Trophoblast cell (in vitro differentiated cells and primary cell): Measurements from ENCODE around the gene AGBL5.

Experiments used
- DNase-seq, 2 donors: peaks; one replicate each; pipeline ENCODE4 v3.0.0-alpha.2; 2016
- H2AFZ ChIP-seq: 2 replicates; pipeline ENCODE4 v1.6.1; 2013; ENCODE audit warnings: low read length, moderate library complexity, mild to moderate bottlenecking; ENCODE audit not compliant: insufficient read depth, poor library complexity
- H2AK5ac ChIP-seq: 2 replicates; pipeline ENCODE4 v1.6.1; 2013; ENCODE audit warnings: mild to moderate bottlenecking, low read length
- H2BK120ac ChIP-seq: 2 replicates; pipeline ENCODE4 v1.6.1; 2013; ENCODE audit warnings: low read length, mild to moderate bottlenecking, moderate library complexity; ENCODE audit not compliant: insufficient read depth, poor library complexity
- H2BK12ac ChIP-seq: 2 replicates; pipeline ENCODE4 v1.6.1; 2013; ENCODE audit warnings: mild to moderate bottlenecking, low read length, moderate library complexity
- H2BK5ac ChIP-seq: 2 replicates; pipeline ENCODE4 v1.6.1; 2013; ENCODE audit warnings: low read length, low read depth, moderate library complexity, mild to moderate bottlenecking; ENCODE audit not compliant: poor library complexity
- H3K14ac ChIP-seq: 2 replicates; pipeline ENCODE4 v1.6.1; 2013; ENCODE audit warnings: mild to moderate bottlenecking, low read length
- H3K18ac ChIP-seq: 2 replicates; pipeline ENCODE4 v1.6.1; 2013; ENCODE audit warnings: mild to moderate bottlenecking, low read length
- H3K23ac ChIP-seq: 2 replicates; pipeline ENCODE4 v1.6.1; 2013; ENCODE audit warnings: low read length
- H3K27ac ChIP-seq: 2 replicates; pipeline ENCODE4 v1.5.1; 2013; ENCODE audit warnings: low read depth, mild to moderate bottlenecking, inconsistent platforms, low read length, moderate library complexity
- H3K27me3 ChIP-seq: 2 replicates; pipeline ENCODE4 v1.6.1; 2013; ENCODE audit warnings: inconsistent platforms, mild to moderate bottlenecking, low read length, moderate library complexity; ENCODE audit not compliant: insufficient read depth
- H3K36me3 ChIP-seq, 2 experiments: 1 replicate in 1 of 2; 2 replicates in 1 of 2; pipeline ENCODE4 v1.6.1; 2013; ENCODE audit warnings: low read length in 2 of 2, mild to moderate bottlenecking in 2 of 2, moderate library complexity in 1 of 2; ENCODE audit not compliant: insufficient read depth in 2 of 2, control insufficient read depth in 1 of 2
- H3K4ac ChIP-seq: 2 replicates; pipeline ENCODE4 v1.6.1; 2013; ENCODE audit warnings: low read depth, mild to moderate bottlenecking, low read length, moderate library complexity
- H3K4me1 ChIP-seq, 2 experiments: 1 replicate in 1 of 2; 2 replicates in 1 of 2; pipeline ENCODE4 v1.6.1; 2013; ENCODE audit warnings: low read length in 2 of 2, mild to moderate bottlenecking in 2 of 2, moderate library complexity in 1 of 2; ENCODE audit not compliant: insufficient read depth in 2 of 2, control insufficient read depth in 1 of 2
- H3K4me2 ChIP-seq: 2 replicates; pipeline ENCODE4 v1.6.1; 2013; ENCODE audit warnings: inconsistent platforms, mild to moderate bottlenecking, low read length, moderate library complexity
- H3K4me3 ChIP-seq: 2 replicates; pipeline ENCODE4 v1.5.1; 2013; ENCODE audit warnings: mild to moderate bottlenecking, low read depth, low read length, inconsistent platforms
- H3K79me1 ChIP-seq: one replicate; pipeline ENCODE4 v1.6.1; 2013; ENCODE audit warnings: low read length
- H3K79me2 ChIP-seq: 2 replicates; pipeline ENCODE4 v1.6.1; 2013; ENCODE audit warnings: low read length, mild to moderate bottlenecking; ENCODE audit not compliant: control insufficient read depth, insufficient read depth, poor library complexity
- H3K9ac ChIP-seq: 2 replicates; pipeline ENCODE4 v1.6.1; 2013; ENCODE audit warnings: mild to moderate bottlenecking, low read length
- H3K9me3 ChIP-seq: 2 replicates; pipeline ENCODE4 v1.6.1; 2013; ENCODE audit warnings: low read depth, mild to moderate bottlenecking, control low read depth, inconsistent platforms, low read length; ENCODE audit not compliant: insufficient read depth
- H4K12ac ChIP-seq: 2 replicates; pipeline ENCODE4 v1.6.1; 2013; ENCODE audit warnings: low read depth, mild to moderate bottlenecking, low read length, moderate library complexity
- H4K8ac ChIP-seq: 2 replicates; pipeline ENCODE4 v1.6.1; 2013; ENCODE audit warnings: low read depth, mild to moderate bottlenecking, low read length, moderate library complexity
- H4K91ac ChIP-seq: one replicate; pipeline ENCODE4 v1.6.1; 2013; ENCODE audit warnings: low read depth, mild to moderate bottlenecking, low read length, moderate library complexity
- WGBS: extraction: QIAGEN DNeasy Blood & Tissue Kit; methylation state at CpG from one replicate; pipeline ENCODE4 v1.1.7; 2013; ENCODE audit warnings: missing lambda C conversion rate; ENCODE audit not compliant: insufficient read length, insufficient coverage; ENCODE audit errors: extremely low coverage; 5-methylcytosine and 5-hydroxymethylcytosine counted together

The AGBL5 gene

DNA sequence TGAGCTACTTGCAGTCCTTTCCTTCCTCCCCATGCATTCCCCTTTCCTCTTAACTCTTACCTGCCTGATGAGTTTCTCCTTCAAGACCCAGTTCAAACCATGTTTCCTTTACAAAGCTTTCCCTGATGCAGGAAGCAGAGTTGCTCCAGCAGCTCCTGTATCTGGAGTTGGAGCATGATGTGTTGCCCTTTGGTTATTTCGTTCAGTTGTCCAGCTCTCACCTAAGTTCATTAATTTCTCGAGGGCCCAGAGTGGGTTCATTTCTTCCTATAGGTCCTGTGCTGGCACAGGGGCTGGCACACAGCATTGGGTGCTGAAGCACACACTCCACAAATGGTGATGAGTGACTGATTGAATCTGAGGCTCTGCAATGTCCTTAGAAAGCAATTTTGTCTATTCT lies 41.8 kb upstream of the AGBL5 start:
- no CpG with 5 or more reads among the region's 2 CpGs for WGBS

DNA sequence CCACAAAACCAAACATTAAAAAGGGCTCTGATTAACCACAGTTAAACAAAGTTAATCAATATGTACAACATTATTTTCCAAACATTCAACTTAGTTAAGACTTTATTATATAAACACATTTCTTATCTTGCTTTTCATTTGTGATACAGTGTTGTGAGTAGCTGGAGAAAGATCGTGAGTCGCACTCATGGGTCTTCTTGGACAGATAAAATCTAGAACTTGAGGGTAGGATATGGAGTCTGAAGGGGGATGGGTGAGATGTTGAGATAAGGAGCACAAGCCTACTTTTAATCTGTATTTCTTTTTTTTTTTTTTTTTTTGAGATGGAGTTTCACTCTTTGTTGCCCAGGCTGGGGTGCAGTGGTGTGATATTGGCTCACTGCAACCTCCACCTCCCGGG lies 41.3 kb upstream of the AGBL5 start:
- no peak overlapping the region for H3K4ac ChIP-seq

More for the DNA sequence above, 41.8 kb upstream of the AGBL5 start:
- Histone ChIP-seq H3K9ac (no peak overlapping the region), H3K36me3 (peaks cover 0 to 2% of the 10 kb centered on the region in 2 experiments), H3K79me1 (no peaks in the 10 kb centered on the region), H3K4me1 (peaks cover 0 to 4% of the 10 kb centered on the region in 2 experiments), H2BK120ac (no peak overlapping the region), H4K91ac (no peak overlapping the region), H3K9me3 (no peaks in the 10 kb centered on the region), H3K27ac (no peak overlapping the region), H3K27me3 (no peaks in the 10 kb centered on the region), H2AK5ac (no peak overlapping the region), H3K4ac (no peak overlapping the region), H2BK5ac (no peak overlapping the region), H4K12ac (no peak overlapping the region), H4K8ac (no peak overlapping the region), H3K18ac (no peak overlapping the region), H3K4me2 (no peak overlapping the region), H3K23ac (no peak overlapping the region), H2AFZ (no peak overlapping the region), H3K79me2 (no peaks in the 10 kb centered on the region), H2BK12ac (no peak overlapping the region), H3K4me3 (no peak overlapping the region), H3K14ac (no peak overlapping the region)
- DNase-seq = no peak

GRCh38 chr2:27013738-27014137 lies 37.7 kb upstream of the AGBL5 start:
- Histone ChIP-seq H3K4me3 (no peak overlapping the region), H3K9me3 (no peaks in the 10 kb centered on the region), H3K27me3 (no peaks in the 10 kb centered on the region), H4K12ac (no peak overlapping the region), H3K18ac (no peak overlapping the region), H3K79me1 (peaks cover 3% of the 10 kb centered on the region), H4K91ac (no peak overlapping the region), H3K79me2 (no peaks in the 10 kb centered on the region), H3K4me2 (no peak overlapping the region), H2BK12ac (no peak overlapping the region), H4K8ac (no peak overlapping the region), H3K14ac (no peak overlapping the region), H3K27ac (no peak overlapping the region), H3K4ac (no peak overlapping the region), H2BK5ac (no peak overlapping the region), H3K23ac (no peak overlapping the region), H3K9ac (no peak overlapping the region), H2BK120ac (no peak overlapping the region), H2AK5ac (no peak overlapping the region), H3K36me3 (peaks cover 2 to 4% of the 10 kb centered on the region in 2 experiments), H2AFZ (no peak overlapping the region), H3K4me1 (peaks cover 0 to 10% of the 10 kb centered on the region in 2 experiments)
- WGBS = no CpG with 5 or more reads among the region's 4 CpGs
- DNase-seq = no peak

More for the DNA sequence above, 41.3 kb upstream of the AGBL5 start:
- Histone ChIP-seq H3K27ac (no peak overlapping the region), H2AK5ac (no peak overlapping the region), H4K91ac (no peak overlapping the region), H3K79me1 (no peaks in the 10 kb centered on the region), H3K27me3 (no peaks in the 10 kb centered on the region), H2AFZ (no peak overlapping the region), H3K9ac (no peak overlapping the region), H3K4me1 (peaks cover 0 to 4% of the 10 kb centered on the region in 2 experiments), H2BK120ac (no peak overlapping the region), H3K18ac (no peak overlapping the region), H3K36me3 (peaks cover 2 to 4% of the 10 kb centered on the region in 2 experiments), H4K12ac (no peak overlapping the region), H3K23ac (no peak overlapping the region), H4K8ac (no peak overlapping the region), H3K79me2 (no peaks in the 10 kb centered on the region), H3K9me3 (no peaks in the 10 kb centered on the region), H2BK5ac (no peak overlapping the region), H2BK12ac (no peak overlapping the region), H3K4me3 (no peak overlapping the region), H3K14ac (no peak overlapping the region), H3K4me2 (no peak overlapping the region)
- WGBS = no CpG with 5 or more reads among the region's 3 CpGs
- DNase-seq = no peak

DNA sequence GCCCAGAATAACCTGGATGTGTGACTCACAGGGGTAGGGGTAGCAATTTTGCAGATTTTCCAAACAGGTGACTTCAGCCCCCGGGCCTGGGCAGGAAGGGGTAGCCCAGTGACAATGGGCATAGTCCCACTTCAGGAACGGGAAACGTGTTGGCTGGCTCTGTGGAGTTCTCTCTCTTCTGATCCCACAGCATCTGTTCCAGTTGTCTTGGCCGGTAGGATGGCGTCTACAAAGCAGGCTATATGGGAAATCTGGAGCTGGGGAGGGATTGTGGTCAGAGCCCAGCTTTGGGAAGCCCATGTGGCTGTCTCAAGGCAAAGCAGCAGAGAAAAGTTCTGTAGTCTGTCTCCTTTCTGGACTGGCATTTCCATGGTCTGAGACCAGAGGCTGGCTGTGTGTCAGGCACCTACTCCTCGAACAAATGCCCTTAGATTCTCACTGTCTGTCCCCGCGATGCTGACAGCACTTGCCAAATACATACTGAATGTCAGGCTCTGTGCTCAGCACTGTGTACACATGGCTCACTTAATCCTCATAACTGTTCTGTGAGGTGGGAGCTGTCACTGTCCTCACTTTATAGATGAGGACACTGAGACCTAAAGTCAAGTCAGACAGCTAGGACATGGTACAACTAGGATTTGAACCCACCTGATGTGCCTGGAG lies 36.6 kb upstream of the AGBL5 start:
- no peak overlapping the region for H2AFZ ChIP-seq
- H4K12ac ChIP-seq = no peak overlapping the region
- no peak overlapping the region for H3K27ac ChIP-seq
- no peaks in the 10 kb centered on the region for H3K27me3 ChIP-seq
- H3K79me1 ChIP-seq = peaks cover 5% of the 10 kb centered on the region
- no peak overlapping the region for H2BK120ac ChIP-seq
- H3K4ac ChIP-seq = no peak overlapping the region
- H4K91ac ChIP-seq = no peak overlapping the region
- no peak overlapping the region for H3K18ac ChIP-seq
- no peaks in the 10 kb centered on the region for H3K79me2 ChIP-seq
- DNase-seq = no peak
- H3K23ac ChIP-seq = no peak overlapping the region
- H3K9me3 ChIP-seq = no peaks in the 10 kb centered on the region
- H3K9ac ChIP-seq = no peak overlapping the region
- H2AK5ac ChIP-seq = peak overlapping the region; percentile 19
- H3K4me3 ChIP-seq = no peak overlapping the region
- no peak overlapping the region for H3K14ac ChIP-seq
- H2BK5ac ChIP-seq = no peak overlapping the region
- H3K36me3 ChIP-seq = peaks cover 2 to 4% of the 10 kb centered on the region in 2 experiments
- WGBS = no CpG with 5 or more reads among the region's 8 CpGs
- no peak overlapping the region for H4K8ac ChIP-seq
- H2BK12ac ChIP-seq = no peak overlapping the region
- H3K4me2 ChIP-seq = no peak overlapping the region
- peaks cover 2 to 8% of the 10 kb centered on the region in 2 experiments for H3K4me1 ChIP-seq
